Inflammatory macrophage (primary cell): ENCODE data around the gene PROSER3.
"Not testable (repeated sequence)": the region's sequence is repeated elsewhere in the genome, so short reads cannot be mapped to it uniquely, and the experiment has no call there.

Experiments used
- DNase-seq, 2 donors: peaks; one replicate each; pipeline ENCODE4 v3.0.0-alpha.2; 2020 to 2022

The PROSER3 gene

GRCh38 chr19:35722897-35723296 is 35.1 kb upstream of the PROSER3 start:
- no peak for DNase-seq

DNA sequence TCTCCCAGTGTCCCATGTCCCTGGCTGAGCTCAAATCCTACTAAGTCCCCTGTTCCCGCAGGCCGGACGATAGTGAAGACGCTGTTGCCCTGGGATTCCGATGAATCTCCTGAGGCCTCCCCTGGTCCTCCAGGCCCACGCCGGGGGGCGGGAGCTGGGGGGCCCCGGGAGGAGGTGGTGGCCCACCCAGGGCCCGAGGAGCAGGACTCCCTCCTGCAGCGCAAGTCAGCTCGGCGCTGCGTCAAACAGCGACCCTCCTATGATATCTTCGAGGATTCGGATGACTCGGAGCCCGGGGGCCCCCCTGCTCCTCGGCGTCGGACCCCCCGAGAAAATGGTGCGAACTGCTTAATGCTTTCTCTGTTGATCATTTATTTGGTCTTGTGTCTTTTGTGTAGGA is 34.3 kb upstream of the PROSER3 start:
- no peak for DNase-seq

DNA sequence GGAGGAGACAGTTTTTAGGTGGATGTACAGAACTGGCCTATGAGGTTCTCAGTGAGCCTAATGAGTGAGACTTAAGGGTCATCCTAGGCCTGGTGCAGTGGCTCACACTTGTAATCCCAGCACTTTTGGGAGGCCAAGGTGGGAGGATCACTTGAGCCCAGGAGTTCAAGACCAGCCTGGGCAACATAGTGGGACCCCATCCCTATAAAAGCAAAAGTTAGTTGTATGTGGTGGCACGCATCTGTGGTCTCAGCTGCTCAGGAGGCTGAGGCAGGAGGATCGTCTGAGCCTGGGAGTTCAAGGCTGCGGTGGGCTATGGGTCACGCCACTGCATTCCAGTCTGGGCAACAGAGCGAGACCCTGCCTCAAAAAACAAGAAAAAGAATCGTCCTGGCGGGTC is 33.8 kb upstream of the PROSER3 start:
- DNase-seq: not testable (repeated sequence)

GRCh38 chr19:35724560-35724959 is 33.4 kb upstream of the PROSER3 start:
- no peak for DNase-seq

DNA sequence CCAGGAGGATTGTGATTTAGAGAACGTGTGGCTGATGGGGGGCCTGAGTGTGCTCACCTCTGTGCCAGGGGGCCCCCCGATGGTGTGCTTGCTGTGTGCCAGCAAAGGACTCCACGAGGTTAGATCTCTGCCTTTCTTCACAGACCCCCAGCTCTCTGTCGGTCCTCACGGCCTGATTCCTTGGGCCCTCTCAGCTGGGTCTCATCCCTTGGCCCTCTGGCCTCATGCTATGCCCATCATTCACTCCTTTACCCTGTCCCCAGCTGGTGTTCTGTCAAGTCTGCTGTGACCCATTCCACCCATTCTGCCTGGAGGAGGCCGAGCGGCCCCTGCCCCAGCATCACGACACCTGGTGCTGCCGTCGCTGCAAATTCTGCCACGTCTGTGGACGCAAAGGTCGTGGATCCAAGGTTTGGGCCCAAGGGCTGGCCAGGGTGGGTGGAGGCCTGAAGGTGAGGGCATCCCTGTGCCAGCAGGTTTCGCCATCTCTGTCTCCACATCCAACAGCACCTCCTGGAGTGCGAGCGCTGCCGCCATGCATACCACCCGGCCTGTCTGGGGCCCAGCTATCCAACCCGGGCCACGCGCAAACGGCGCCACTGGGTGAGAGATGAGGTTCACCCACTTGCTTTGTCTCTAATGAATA is 32.6 kb upstream of the PROSER3 start:
- no peak for DNase-seq

GRCh38 chr19:35727053-35727955 is 30.7 kb upstream of the PROSER3 start:
- no peak for DNase-seq

DNA sequence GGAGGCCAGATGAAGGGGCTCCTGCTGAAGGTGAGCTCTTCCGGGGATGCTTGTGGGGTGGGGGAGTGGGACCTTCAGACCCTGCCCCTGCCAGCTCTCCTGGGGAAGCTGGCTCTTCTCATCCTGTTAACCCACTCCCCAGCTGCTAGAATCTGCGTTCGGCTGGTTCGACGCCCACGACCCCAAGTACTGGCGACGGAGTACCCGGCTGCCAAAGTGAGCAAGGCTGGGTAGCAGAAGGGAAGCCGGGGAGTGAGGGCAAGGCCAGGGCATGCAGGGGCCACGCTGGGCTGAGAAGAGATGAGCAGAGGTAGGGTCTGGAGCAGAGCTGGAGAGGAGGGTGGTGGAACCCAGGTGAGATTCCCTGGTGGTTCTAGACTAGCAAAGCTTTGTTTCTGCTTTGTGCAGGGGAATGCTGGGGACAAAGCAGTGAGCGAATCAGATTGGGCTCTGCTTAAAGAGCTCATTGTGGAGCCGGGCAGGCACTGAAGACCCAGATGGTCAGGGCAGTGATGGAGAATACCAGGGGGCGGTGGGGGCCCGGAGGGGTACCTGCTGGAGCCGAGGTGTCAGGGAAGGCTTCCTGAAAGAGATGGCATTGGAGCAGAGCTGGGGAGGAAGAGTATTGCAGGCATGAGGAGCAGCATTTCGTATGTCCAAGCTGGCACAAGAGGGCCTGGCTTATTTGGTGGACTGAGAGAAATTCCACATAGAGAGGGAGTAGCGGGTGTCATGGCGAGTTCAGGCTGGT is 29.8 kb upstream of the PROSER3 start:
- no peak for DNase-seq

DNA sequence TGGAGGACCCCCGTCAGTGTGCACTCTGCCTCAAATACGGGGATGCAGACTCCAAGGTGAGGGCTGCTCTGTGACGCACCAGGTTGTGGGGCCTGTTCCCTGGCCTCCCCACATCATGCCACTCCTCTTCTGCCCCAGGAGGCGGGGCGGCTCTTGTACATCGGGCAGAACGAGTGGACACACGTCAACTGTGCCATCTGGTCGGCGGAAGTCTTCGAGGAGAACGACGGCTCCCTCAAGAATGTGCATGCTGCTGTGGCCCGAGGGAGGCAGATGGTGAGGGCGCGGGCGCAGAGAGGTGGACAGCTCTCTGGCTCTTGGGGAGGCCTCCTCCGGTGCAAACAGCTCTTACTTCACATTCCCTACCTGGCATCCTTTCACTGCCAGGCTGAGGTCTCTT is 29.0 kb upstream of the PROSER3 start:
- DNase-seq: no peak

DNA sequence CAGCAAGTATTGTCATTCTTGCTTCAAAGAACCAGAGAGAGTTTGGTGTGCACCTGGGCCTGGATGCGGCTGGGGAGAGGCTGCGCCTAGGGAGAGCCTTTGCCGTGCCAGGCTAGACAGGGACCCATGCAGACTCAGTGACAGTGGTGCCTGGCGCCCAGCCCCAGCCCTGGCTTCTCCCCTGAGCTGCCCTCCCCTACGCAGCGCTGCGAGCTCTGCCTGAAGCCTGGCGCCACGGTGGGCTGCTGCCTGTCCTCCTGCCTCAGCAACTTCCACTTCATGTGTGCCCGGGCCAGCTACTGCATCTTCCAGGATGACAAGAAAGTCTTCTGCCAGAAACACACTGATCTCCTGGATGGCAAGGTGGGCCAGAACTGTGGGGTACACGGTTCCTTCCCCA is 28.2 kb upstream of the PROSER3 start:
- no peak for DNase-seq

- DNase-seq: no peak
Measured at GRCh38 chr19:35730326-35730725, 27.6 kb upstream of the PROSER3 start.

DNA sequence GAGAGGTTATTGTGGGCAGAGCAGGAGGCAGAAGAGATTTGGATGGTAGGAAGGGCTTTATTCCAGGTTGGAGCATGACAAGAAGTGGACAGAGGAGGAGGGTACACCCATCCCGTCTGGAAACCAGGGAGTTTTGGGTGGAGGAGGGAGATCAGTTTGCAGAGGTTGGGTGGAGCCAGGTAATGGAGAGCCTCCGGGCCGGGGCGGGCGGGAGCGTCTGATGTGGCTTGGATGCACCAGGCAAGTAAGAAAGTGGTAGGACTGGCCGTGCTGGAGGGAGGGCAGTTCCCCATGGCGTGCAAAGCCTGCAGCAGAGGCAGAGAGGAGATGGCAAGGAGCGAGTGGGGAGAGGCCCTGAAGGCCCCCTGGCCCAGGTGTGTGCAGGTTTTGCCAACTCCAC is 26.6 kb upstream of the PROSER3 start:
- DNase-seq: no peak

GRCh38 chr19:35731779-35732405 is 26.1 kb upstream of the PROSER3 start:
- DNase-seq: no peak

GRCh38 chr19:35732540-35733179 is 25.3 kb upstream of the PROSER3 start:
- no peak for DNase-seq

DNA sequence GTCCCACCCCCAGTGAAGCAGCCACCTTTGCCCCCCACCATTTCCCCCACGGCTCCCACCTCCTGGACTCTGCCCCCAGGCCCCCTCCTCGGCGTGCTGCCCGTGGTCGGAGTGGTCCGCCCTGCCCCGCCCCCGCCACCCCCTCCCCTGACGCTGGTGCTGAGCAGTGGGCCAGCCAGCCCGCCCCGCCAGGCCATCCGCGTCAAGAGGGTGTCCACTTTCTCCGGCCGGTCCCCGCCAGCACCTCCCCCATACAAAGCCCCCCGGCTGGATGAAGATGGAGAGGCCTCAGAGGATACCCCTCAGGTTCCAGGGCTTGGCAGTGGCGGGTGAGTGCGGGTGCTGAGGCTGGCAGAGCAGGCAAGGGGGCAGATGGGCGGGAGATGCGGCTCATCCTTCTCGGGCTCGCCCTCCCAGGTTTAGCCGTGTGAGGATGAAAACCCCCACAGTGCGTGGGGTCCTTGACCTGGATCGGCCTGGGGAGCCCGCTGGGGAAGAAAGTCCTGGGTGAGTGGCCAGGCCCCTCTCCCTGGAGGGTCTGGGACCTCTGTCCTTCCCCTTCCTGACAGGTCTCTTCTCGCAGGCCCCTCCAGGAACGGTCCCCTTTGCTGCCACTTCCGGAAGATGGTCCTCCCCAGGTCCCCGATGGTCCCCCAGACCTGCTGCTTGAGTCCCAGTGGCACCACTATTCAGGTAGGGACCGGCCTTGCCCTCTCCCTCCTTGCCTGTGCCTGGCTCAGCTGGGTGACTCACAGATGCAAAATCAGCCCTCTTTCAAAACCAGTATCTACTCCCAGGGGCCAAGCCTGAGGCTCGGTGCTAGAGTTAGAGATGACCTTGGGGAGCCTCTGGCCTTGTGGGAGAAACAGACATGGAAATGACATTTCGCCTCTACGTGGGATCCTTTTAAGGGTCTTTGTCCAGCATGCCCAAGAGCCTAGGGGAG is 24.5 kb upstream of the PROSER3 start:
- DNase-seq: no peak

DNA sequence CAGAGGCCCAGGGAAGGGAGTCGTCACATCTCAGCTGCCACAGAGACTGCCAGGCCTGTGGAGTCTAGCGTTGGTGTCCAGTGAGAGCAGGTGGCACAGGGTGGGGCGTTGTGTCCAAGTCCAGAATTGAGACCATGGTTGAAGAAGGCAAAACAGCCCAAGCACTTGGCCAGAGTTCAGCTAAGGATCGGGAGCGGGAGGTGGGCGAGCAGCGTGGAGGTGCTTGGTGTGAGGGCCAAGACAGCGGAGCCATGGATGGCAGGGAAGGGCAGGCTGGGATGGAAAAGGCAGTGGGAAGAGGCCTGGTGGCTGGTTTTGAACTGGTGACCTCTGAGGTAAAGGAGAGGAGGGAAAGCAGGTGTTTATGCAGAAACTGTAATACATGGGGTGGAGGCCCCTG is 23.7 kb upstream of the PROSER3 start:
- DNase-seq: no peak

GRCh38 chr19:35734889-35735288 is 23.1 kb upstream of the PROSER3 start:
- no peak for DNase-seq

DNA sequence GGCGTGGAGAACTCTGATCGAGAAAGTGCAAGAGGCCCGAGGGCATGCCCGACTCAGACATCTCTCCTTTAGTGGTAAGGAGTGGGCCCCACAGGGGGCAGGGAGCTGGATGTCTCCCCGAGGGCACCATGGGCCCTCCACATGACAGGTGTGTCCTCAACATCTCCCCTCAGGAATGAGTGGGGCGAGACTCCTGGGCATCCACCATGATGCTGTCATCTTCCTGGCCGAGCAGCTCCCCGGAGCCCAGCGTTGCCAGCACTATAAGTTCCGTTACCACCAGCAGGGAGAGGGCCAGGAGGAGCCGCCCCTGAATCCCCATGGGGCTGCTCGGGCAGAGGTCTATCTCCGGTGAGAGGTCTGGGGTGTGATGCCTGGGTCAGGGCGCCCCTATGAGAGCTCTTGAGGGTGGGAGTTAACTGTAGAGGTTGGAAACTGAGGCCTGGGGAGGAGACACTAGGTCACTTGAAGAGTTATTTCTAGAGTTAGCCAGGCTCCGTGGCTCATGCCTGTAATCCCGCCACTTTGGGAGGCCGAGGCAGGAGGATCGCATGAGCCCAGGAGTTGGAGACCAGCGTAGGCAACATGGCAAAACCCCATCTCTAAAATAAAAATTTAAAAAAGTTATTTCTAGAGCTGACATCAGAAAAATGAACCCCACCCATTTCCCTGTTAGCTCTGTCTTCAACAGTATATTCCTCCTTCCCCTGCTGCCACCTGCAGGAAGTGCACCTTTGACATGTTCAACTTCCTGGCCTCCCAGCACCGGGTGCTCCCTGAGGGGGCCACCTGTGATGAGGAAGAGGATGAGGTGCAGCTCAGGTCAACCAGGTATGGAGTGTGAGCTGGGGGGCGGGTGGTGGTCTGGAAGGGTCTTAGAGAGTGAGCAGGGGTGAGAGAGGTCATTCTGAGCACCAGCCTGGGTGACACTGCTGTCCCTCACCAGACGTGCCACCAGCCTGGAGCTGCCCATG is 20.8 kb upstream of the PROSER3 start:
- DNase-seq: no peak

DNA sequence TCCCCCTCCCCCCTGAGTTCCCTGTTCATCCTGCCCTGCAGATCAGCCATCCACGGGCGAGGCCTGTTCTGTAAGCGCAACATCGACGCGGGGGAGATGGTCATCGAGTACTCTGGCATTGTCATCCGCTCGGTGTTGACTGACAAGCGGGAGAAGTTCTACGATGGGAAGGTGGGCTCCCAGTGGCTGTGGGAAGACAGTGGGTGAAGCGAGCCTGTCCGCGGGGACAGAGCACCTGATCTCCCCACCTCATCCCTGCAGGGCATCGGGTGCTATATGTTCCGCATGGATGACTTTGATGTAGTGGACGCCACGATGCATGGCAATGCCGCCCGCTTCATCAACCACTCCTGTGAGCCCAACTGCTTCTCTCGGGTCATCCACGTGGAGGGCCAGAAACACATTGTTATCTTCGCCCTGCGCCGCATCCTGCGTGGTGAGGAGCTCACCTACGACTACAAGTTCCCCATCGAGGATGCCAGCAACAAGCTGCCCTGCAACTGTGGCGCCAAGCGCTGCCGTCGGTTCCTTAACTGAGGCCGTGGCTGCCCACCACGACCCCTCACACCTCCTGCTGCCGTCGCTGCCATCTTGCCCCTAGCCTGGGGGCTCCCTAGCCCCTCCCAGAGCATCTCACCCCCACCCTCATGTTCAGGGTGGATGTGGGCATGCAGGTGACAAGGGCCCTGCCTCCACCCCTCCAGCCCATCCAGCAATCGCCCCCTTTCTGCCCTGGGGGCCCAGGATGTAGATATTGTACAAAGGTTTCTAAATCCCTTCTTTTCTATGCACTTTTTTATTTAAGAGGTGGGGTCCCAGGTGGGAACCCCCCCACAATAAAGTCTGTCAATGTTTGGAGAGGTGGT is 19.7 kb upstream of the PROSER3 start:
- DNase-seq: no peak

GRCh38 chr19:35738887-35739229 is 19.1 kb upstream of the PROSER3 start:
- no peak for DNase-seq
